Activated naive CD4-positive, alpha-beta T cell treated with anti-CD3 and anti-CD28 coated beads for 36 hours (primary cell): ENCODE measurements around the gene APEX1. TPM values are rescaled to one million over a fixed set of nuclear protein-coding genes. Genes with fewer than 3 reads are reported as not detected.
A peak's percentile ranks its signal among the peaks of the same experiment; 100 is the strongest.

Source experiments
- CTCF ChIA-PET: fragments of 350-600 bp; sonication (Branson Sonifier 250); formaldehyde crosslinking; loops from one replicate; lab custom pipeline; 2021; ENCODE audit warnings: antibody characterized with exemption; lab: Charles Lee
- DNase-seq: peaks from one replicate; pipeline ENCODE4 v3.0.0-alpha.2; 2020
- H3K27ac Mint-ChIP-seq: one replicate; pipeline ENCODE4 v1.8.0; 2021; ENCODE audit warnings: mild to moderate bottlenecking, mixed read lengths
- H3K27me3 Mint-ChIP-seq: one replicate; pipeline ENCODE4 v1.8.0; 2021; ENCODE audit warnings: low read depth, mixed read lengths
- H3K36me3 Mint-ChIP-seq: one replicate; pipeline ENCODE4 v1.8.0; 2021; ENCODE audit warnings: low read depth, mixed read lengths
- H3K4me1 Mint-ChIP-seq: one replicate; pipeline ENCODE4 v1.8.0; 2021; ENCODE audit warnings: low read depth, mixed read lengths
- H3K4me3 Mint-ChIP-seq: one replicate; pipeline ENCODE4 v1.8.0; 2021; ENCODE audit warnings: mild to moderate bottlenecking, moderate library complexity, mixed read lengths
- H3K9me3 Mint-ChIP-seq: one replicate; pipeline ENCODE4 v1.8.0; 2021; ENCODE audit warnings: mixed read lengths
- intact Hi-C: fragments of 100-400 bp; cut with micrococcal nuclease; formaldehyde crosslinking; loops from one replicate; pipeline ENCODE4 v1.15.1; 2023
- total RNA-seq, 2 experiments: library from RNA; stranded (reverse); gene quantifications; one replicate each; pipeline ENCODE4 v1.2.3, GENCODE V29; 2021

The APEX1 gene
- total RNA-seq = 100 to 1,000 TPM; 187 to 190 TPM

- CTCF ChIA-PET = interaction anchor here (0.6 to 4.6 kb wide), 10 partner anchors 15 to 417 kb away, joined by 3 to 33 read pairs (median 4); partner anchors contain the start of genes PARP2, PNP and TEP1
- Mint-ChIP-seq H3K4me3 (peak within 1 kb of the TSS; percentile 52), H3K9me3 (no peaks in the 10 kb centered on the region), H3K4me1 (peaks cover 31% of the 10 kb centered on the region), H3K36me3 (peaks cover 40% of the 10 kb centered on the region), H3K27ac (no peak within 1 kb of the TSS), H3K27me3 (no peaks in the 10 kb centered on the region)
- intact Hi-C loops = loop anchor here (1.0 kb wide), 11 partner anchors 13 to 228 kb away; partner anchors contain the start of genes CCNB1IP1, PARP2 and TEP1
- peak; percentile 99 for DNase-seq
These were observed at the start of gene APEX1, which contains the start of gene OSGEP for GRCh38 chr14:20454516-20455354. Gene APEX1 (plus strand): TSS chr14:20455226. CDS start chr14:20455646, 420 bp downstream. Gene OSGEP (minus strand): TSS chr14:20454812. CDS start chr14:20454683, 129 bp downstream.

DNA sequence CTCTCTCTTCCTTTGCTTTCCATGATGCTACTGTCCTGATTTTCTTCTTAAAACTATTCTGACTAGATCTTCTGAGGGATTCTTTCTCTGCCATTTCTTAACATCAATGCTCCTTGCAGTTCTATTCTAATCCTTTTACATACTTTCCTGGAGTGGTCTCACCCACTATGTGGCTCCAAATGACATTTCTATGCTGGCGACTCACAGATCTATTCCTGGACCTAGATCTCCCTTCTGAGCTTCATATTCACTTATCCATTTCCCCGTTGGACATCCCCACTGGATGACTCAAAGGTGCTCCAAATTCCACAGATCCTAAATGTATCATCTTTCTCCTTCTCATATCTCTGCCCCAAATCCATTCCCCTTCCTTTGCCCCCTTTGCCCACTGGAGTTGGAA, 45.8 kb upstream of the APEX1 start:
- Mint-ChIP-seq H3K4me3 (no peak overlapping the region), H3K27ac (no peak overlapping the region), H3K36me3 (peaks cover 27% of the 10 kb centered on the region), H3K27me3 (no peaks in the 10 kb centered on the region), H3K4me1 (peaks cover 33% of the 10 kb centered on the region), H3K9me3 (no peaks in the 10 kb centered on the region)
- no peak for DNase-seq
- CTCF ChIA-PET = no interaction called here
- intact Hi-C loops = no loop called here

DNA sequence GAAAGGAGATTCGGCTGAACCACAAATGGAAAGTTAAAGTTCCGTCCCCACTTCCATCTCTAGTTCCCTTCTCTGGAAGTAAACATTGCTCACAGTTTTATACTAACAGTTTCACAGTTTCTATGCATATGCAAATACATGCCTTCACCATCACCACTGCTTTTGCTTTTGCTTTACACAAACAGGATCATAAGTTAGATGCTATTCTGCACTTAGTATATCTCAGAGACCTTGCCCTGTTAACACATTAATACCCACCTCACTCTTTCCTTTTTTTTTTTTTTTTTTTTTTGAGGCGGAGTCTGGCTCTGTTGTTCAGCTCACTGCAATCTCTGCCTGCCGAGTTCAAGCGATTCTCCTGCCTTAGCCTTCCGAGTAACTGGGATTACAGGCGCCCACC, 42.6 kb upstream of the APEX1 start:
- no peaks in the 10 kb centered on the region for H3K9me3 Mint-ChIP-seq
- intact Hi-C loops = loop anchor here (1.0 kb wide), 1 partner anchor 11 kb away; no protein-coding TSS in a partner anchor
- peak overlapping the region; percentile 85 for H3K4me3 Mint-ChIP-seq

DNA sequence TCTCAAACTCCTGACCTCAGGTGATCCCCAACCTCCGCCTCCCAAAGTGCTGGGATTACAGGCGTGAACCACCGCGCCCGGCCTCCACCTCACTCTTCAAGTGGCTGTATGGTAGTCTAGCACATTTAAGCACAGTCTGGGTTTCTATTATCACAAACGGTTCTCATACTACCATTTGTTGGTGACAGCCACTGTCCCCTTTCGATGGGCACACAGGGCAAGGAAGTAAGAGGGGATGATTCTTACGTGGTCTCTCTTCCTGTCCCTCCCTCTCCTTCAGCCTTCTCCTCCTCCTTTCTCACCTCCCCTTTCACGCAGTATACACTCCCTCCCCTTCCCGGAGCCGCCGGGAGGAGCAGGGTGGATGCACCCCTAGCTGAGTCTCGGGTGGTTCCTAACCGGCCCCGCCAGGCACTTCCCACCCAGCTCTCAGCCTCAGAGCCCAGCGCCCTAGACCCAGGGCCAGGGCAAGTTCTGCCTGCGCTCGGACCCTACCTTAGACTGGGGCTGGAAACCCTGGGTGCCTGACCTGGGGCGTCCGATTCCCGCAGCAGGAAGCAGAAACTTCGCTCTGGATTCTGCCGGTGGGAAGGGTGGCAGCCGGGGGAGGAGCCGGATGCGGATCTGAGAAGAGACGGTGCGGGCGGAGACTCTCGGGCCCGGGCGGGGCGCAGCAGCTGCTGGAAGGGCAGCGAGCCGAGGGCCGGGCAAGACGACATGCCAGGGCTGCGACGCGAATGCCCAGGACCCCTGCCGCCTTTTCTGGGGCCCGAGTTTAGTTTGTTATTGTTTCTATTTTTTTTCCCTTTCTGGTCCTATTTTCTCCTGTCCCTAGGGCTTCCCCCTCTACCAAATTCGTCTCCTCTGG, 41.9 kb upstream of the APEX1 start, which contains the start of gene TEP1:
TSS of gene TEP1 (minus strand) at position 626 of the 868 bp plus-strand sequence. CDS start 5,062 bp downstream, outside the sequence.
- intact Hi-C loops = loop anchor here (1.0 kb wide), 9 partner anchors 12 to 270 kb away; partner anchors contain the start of genes APEX1, PARP2 and PIP4P1
- no peaks in the 10 kb centered on the region for H3K9me3 Mint-ChIP-seq
- no peaks in the 10 kb centered on the region for H3K36me3 Mint-ChIP-seq
- H3K27me3 Mint-ChIP-seq = no peaks in the 10 kb centered on the region
- CTCF ChIA-PET = interaction anchor here (1.0 to 3.3 kb wide), 12 partner anchors 10 to 278 kb away, joined by 3 to 33 read pairs (median 9); partner anchors contain the start of genes APEX1, OSGEP and PARP2
- peaks cover 32% of the 10 kb centered on the region for H3K4me1 Mint-ChIP-seq
- H3K27ac Mint-ChIP-seq = peak within 1 kb of the TSS; percentile 89
- H3K4me3 Mint-ChIP-seq = peak within 1 kb of the TSS; percentile 85
- DNase-seq = peak; percentile 82

More for the DNA sequence above, 42.6 kb upstream of the APEX1 start:
- H3K36me3 Mint-ChIP-seq = peaks cover 4% of the 10 kb centered on the region
- peaks cover 32% of the 10 kb centered on the region for H3K4me1 Mint-ChIP-seq
- DNase-seq = no peak
- CTCF ChIA-PET = interaction anchor here (1.3 to 3.0 kb wide), 3 partner anchors 33 to 85 kb away, joined by 3 to 10 read pairs (median 7); no protein-coding TSS in a partner anchor
- H3K27me3 Mint-ChIP-seq = no peaks in the 10 kb centered on the region
- H3K27ac Mint-ChIP-seq = peak overlapping the region; percentile 89

- CTCF ChIA-PET = interaction anchor here (0.8 to 3.3 kb wide), 16 partner anchors 9 to 277 kb away, joined by 3 to 33 read pairs (median 8); partner anchors contain the start of genes APEX1, OSGEP, PARP2 and PIP4P1
- intact Hi-C loops = loop anchor here (1.0 kb wide), 8 partner anchors 28 to 270 kb away; partner anchors contain the start of genes APEX1, PARP2 and PIP4P1
- Mint-ChIP-seq H3K9me3 (no peaks in the 10 kb centered on the region), H3K27ac (peak overlapping the region; percentile 89), H3K27me3 (no peaks in the 10 kb centered on the region), H3K4me1 (peaks cover 32% of the 10 kb centered on the region), H3K4me3 (peak overlapping the region; percentile 85), H3K36me3 (no peaks in the 10 kb centered on the region)
- peak; percentile 46 for DNase-seq
These were observed 41.3 kb upstream of the APEX1 start for GRCh38 chr14:20413744-20414082.

DNA sequence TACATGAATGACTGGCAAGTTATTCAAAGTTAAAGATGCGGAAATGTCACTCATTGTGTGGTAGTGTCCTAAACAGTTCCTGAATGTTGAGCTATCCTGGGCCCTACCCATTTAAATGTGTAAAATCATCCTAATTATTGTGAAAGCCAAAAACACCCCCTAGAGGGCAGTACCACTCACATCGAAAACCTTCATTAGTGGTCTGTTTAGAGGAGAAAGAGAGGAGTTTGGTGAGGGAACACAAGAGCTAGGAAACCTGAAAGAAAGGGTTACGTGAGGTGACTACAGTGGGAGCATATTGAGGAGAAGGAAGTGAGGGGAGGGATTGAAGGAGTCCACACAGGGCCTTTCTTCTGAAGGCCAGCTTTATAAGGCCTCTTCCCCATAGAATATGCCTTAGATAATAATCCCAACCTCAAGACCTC, 39.2 kb upstream of the APEX1 start:
- H3K27me3 Mint-ChIP-seq = no peaks in the 10 kb centered on the region
- CTCF ChIA-PET = interaction anchor here (0.6 to 3.3 kb wide), 36 partner anchors 8 to 194 kb away, joined by 3 to 33 read pairs (median 6); partner anchors contain the start of genes APEX1, OSGEP, PARP2 and PIP4P1
- no peaks in the 10 kb centered on the region for H3K36me3 Mint-ChIP-seq
- no peaks in the 10 kb centered on the region for H3K9me3 Mint-ChIP-seq
- H3K27ac Mint-ChIP-seq = peak overlapping the region; percentile 30
- no peak overlapping the region for H3K4me3 Mint-ChIP-seq
- intact Hi-C loops = loop anchor here (1.0 kb wide), 3 partner anchors 12 to 88 kb away; partner anchors contain the start of gene PNP
- H3K4me1 Mint-ChIP-seq = peaks cover 26% of the 10 kb centered on the region
- DNase-seq = peak; percentile 60

- intact Hi-C loops = no loop called here
- no peak for DNase-seq
- Mint-ChIP-seq H3K4me1 (peaks cover 23% of the 10 kb centered on the region), H3K27me3 (no peaks in the 10 kb centered on the region), H3K9me3 (no peaks in the 10 kb centered on the region), H3K36me3 (no peaks in the 10 kb centered on the region), H3K27ac (no peak overlapping the region), H3K4me3 (no peak overlapping the region)
- CTCF ChIA-PET = interaction anchor here (0.6 to 3.3 kb wide), 30 partner anchors 8 to 194 kb away, joined by 3 to 33 read pairs (median 6); partner anchors contain the start of genes APEX1, OSGEP, PARP2 and PIP4P1
These were observed 38.8 kb upstream of the APEX1 start for GRCh38 chr14:20416223-20416622.

DNA sequence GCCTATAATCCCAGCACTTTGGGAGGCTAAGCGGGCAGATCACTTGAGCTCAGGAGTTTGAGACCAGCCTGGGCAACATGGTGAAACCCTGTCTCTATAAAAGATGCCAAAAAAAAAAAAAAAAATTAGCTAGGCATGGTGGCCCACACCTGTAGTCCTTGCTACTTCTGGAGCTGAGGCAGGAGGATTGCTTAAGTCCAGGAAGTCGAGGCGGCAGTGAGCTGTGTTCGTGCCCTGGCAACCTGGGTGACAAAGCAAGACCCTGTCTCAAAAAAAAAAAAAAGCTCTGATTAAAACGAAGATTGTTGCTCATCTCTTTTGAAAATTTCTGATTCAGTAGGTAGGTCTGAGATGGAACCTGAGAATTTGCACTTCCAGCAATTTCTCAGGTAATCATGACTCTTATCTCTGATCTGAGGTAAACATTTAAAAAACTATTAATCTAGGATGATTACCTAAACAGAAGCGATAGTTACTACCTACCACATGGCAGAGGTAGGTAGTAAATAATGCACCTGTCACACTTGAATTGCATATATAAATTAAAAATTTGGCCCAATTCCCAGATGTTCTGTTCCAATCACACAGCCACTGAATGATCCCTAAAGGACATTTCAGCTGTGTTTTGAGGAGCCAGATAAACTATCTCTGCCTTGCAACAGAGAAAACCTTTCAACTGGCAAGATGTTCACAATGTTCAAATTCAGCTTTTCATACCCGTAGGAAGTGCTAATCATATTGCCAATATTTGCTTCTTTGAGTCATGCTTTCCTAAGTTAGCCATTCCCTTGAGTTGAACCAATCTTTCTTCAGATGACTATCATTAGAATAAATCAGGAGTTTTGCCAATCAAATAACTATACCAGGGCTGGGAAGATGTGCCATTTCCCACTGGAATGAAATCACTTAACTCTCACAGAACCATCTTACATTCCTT, 37.5 kb upstream of the APEX1 start:
- peak; percentile 20 for DNase-seq
- no peaks in the 10 kb centered on the region for H3K36me3 Mint-ChIP-seq
- no peak overlapping the region for H3K4me3 Mint-ChIP-seq
- intact Hi-C loops = no loop called here
- no peaks in the 10 kb centered on the region for H3K9me3 Mint-ChIP-seq
- H3K4me1 Mint-ChIP-seq = peaks cover 16% of the 10 kb centered on the region
- no peaks in the 10 kb centered on the region for H3K27me3 Mint-ChIP-seq
- CTCF ChIA-PET = interaction anchor here (0.6 to 1.6 kb wide), 7 partner anchors 12 to 91 kb away, joined by 3 to 5 read pairs (median 4); partner anchors contain the start of genes APEX1, OSGEP and PARP2
- H3K27ac Mint-ChIP-seq = no peak overlapping the region

- no peak for DNase-seq
- Mint-ChIP-seq H3K36me3 (no peaks in the 10 kb centered on the region), H3K4me1 (peaks cover 16% of the 10 kb centered on the region), H3K27ac (no peak overlapping the region), H3K4me3 (no peak overlapping the region), H3K27me3 (no peaks in the 10 kb centered on the region), H3K9me3 (no peaks in the 10 kb centered on the region)
- CTCF ChIA-PET = no interaction called here
- intact Hi-C loops = no loop called here
These were observed 36.5 kb upstream of the APEX1 start for GRCh38 chr14:20418501-20418909.

DNA sequence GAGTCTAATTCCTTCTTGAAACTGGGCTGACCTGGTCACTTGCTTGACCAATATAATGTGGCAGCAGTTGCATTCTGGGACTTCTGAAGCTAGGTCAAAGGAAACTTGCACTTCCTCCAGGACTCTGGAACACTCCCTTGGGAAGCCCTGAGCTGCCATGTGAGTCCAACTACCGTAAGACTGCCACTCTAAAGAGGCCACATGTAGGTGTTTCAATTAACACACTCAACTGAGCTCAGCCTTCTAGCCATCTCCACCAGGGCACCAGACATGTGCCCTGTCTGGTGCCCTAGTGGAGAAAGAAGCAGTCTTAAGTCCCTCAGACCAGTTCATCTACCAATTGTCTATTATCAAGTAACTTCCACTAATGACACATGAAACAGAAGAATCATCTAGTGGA, 35.6 kb upstream of the APEX1 start:
- intact Hi-C loops = no loop called here
- no peaks in the 10 kb centered on the region for H3K36me3 Mint-ChIP-seq
- no peaks in the 10 kb centered on the region for H3K9me3 Mint-ChIP-seq
- H3K27me3 Mint-ChIP-seq = no peaks in the 10 kb centered on the region
- no peak overlapping the region for H3K27ac Mint-ChIP-seq
- no peak overlapping the region for H3K4me3 Mint-ChIP-seq
- CTCF ChIA-PET = no interaction called here
- H3K4me1 Mint-ChIP-seq = peaks cover 10% of the 10 kb centered on the region
- DNase-seq = no peak
